Breast epithelium (tissue), 3 donors: ENCODE results near the gene GNA12.

Source experiments
- CTCF ChIP-seq, 3 donors: fragments of 450-650 bp; IDR thresholded peaks; one replicate each; pipeline ENCODE4 v1.5.1; 2016 to 2017; ENCODE audit warnings: antibody characterized with exemption in 3 of 3, mild to moderate bottlenecking in 3 of 3, moderate library complexity in 3 of 3
- POLR2AphosphoS5 ChIP-seq, 3 donors: sonication (generic); formaldehyde crosslinking; IDR thresholded peaks; one replicate each; pipeline ENCODE4 v1.6.1; 2017; ENCODE audit warnings: antibody characterized with exemption in 3 of 3

- TF ChIP-seq CTCF (IDR thresholded peaks at IDR 0.05) (no peak), POLR2AphosphoS5 (IDR thresholded peaks at IDR 0.05) (no peak)
Measured at GRCh38 chr7:2829040-2829439, 15.1 kb downstream of the GNA12 start.
